Type B pancreatic cell (in vitro differentiated cells): ENCODE results near the gene EPAS1. TPM values are rescaled to one million over a fixed set of nuclear protein-coding genes. Genes with fewer than 3 reads are reported as not detected.

ENCODE experiments used
- DNase-seq: peaks from one replicate; pipeline ENCODE4 v3.0.0; 2021; ENCODE audit warnings: mixed read lengths; ENCODE audit not compliant: unreplicated experiment; ENCODE audit errors: extremely low spot score
- H3K27ac Mint-ChIP-seq: 2 replicates; pipeline ENCODE4 v1.8.0; 2021; ENCODE audit warnings: mild to moderate bottlenecking, mixed read lengths
- H3K27me3 Mint-ChIP-seq: 2 replicates; pipeline ENCODE4 v1.8.0; 2021; ENCODE audit warnings: mixed read lengths
- H3K36me3 Mint-ChIP-seq: 2 replicates; pipeline ENCODE4 v1.8.0; 2021; ENCODE audit warnings: mixed read lengths
- H3K4me1 Mint-ChIP-seq: one replicate; pipeline ENCODE4 v1.8.0; 2021; ENCODE audit warnings: mixed read lengths; ENCODE audit not compliant: unreplicated experiment
- H3K4me3 Mint-ChIP-seq: 2 replicates; pipeline ENCODE4 v1.8.0; 2021; ENCODE audit warnings: mild to moderate bottlenecking, mixed read lengths
- H3K9me3 Mint-ChIP-seq: 2 replicates; pipeline ENCODE4 v1.8.0; 2021; ENCODE audit warnings: mixed read lengths
- CTCF ChIP-seq: fragments of 200-600 bp; sonication (generic); conservative IDR thresholded peaks from 2 replicates; pipeline ENCODE4 v1.5.0; 2021; ENCODE audit warnings: antibody characterized with exemption, mild to moderate bottlenecking
- total RNA-seq: library from RNA; stranded (reverse); gene quantifications from 2 replicates; pipeline ENCODE4 v1.2.1, GENCODE V29; 2021; ENCODE audit warnings: low replicate concordance

EPAS1 gene
- total RNA-seq, 1 donor from 2014 or later: 59.8 TPM

DNA sequence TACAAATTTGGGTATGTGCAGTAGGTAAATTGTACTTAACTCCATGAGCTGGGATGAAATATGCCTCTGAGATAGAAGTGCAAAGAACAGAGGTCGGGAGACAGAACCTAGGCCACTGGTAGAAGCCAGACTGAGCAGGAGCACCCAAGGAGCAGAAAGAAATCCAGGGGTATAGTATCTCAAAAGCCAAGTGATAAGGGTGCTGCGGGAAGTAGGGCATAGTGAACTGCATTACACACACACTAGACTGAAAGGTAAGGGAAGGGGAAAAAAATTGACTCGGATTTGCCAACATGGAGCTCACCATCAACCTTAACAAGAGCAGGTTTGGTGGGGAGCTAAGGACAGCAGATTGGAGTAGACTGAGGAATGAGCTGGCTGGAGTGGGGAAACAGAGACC lies 92.8 kb downstream of the EPAS1 start:
- H3K36me3 Mint-ChIP-seq: peaks cover 7% of the 10 kb centered on the region
- peaks cover 5% of the 10 kb centered on the region for H3K4me1 Mint-ChIP-seq
- peak overlapping the region; percentile 4 for H3K27ac Mint-ChIP-seq
- H3K27me3 Mint-ChIP-seq: no peaks in the 10 kb centered on the region
- no peak for TF ChIP-seq CTCF
- H3K4me3 Mint-ChIP-seq: no peak overlapping the region
- H3K9me3 Mint-ChIP-seq: peaks cover 4% of the 10 kb centered on the region
- DNase-seq: no peak

GRCh38 chr2:46390901-46391395 lies 93.7 kb downstream of the EPAS1 start:
- H3K4me3 Mint-ChIP-seq: no peak overlapping the region
- peak; percentile 20 for DNase-seq

DNA sequence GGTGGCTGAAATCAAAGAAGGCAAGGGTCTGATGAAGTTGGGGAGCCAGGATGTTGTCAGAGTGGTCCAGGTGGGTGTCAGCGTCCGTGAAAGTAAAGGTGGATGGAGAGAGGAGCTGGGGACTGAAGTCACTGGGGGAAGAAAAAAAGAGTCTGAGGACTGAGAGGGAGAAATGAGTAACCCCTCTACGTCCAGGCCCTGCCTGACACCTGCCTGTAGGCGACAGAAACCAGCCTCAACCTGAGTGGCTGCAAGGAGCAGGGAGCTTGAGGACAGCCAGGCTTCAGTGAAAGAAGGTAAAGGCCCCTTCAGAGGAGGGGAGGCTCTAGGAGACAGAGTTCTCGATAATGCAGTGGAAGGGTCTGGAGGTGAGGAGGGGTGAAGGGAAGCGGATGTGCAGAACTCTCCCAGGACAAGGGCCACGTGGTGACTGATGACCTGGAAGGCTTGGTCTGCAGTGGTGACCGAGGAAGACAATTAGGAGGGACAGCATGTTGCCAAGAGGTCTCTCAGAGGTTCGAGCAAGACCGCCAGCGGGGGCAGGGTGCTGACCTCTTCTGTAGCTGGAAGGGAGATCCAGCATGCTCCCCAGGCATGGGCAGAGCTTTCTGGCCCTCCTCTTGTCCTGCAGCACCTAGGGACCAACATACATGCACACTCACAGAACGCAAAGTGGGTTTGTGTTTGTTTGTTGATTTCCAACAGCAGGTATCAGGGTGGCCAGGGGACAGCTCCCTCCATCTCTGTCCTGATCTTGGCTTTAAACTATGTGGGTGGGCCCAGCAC lies 95.5 kb downstream of the EPAS1 start:
- Mint-ChIP-seq H3K9me3 (peaks cover 4% of the 10 kb centered on the region), H3K36me3 (peaks cover 7% of the 10 kb centered on the region), H3K4me1 (peaks cover 9% of the 10 kb centered on the region), H3K27ac (peak overlapping the region; percentile 27), H3K27me3 (no peaks in the 10 kb centered on the region), H3K4me3 (no peak overlapping the region)
- DNase-seq: peak; percentile 64
- no peak for TF ChIP-seq CTCF

More at GRCh38 chr2:46390901-46391395, 93.7 kb downstream of the EPAS1 start:
- Mint-ChIP-seq H3K27me3 (no peaks in the 10 kb centered on the region), H3K27ac (no peak overlapping the region), H3K36me3 (peaks cover 7% of the 10 kb centered on the region), H3K9me3 (peaks cover 4% of the 10 kb centered on the region), H3K4me1 (peaks cover 9% of the 10 kb centered on the region)
- no peak for TF ChIP-seq CTCF

DNA sequence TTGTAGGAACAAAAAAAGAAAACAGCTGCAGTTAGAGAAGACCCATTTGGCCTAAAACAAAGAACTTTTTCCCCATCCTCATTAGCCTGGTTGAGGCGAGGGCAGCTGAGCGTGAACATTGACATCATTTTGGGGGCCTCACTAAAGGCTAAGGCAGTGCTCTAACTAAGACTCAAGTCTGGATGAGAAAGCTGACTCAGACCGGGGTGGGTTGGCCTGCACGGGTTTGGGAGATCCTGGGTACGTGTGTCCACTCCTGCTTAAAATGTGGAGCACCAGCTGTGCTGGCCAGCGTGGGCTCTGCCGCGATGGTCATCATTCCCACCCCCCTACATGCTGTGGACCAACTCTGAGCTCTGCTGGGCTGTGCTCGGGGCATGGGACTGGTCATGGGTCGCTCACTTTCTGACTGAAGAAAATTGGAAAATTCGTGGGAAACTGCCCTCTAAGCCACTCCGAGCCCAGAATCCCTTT lies 96.2 kb downstream of the EPAS1 start:
- peaks cover 4% of the 10 kb centered on the region for H3K9me3 Mint-ChIP-seq
- peak; percentile 49 for DNase-seq
- peaks cover 9% of the 10 kb centered on the region for H3K4me1 Mint-ChIP-seq
- peaks cover 7% of the 10 kb centered on the region for H3K36me3 Mint-ChIP-seq
- TF ChIP-seq CTCF: no peak
- H3K27me3 Mint-ChIP-seq: no peaks in the 10 kb centered on the region
- no peak overlapping the region for H3K27ac Mint-ChIP-seq
- H3K4me3 Mint-ChIP-seq: no peak overlapping the region

DNA sequence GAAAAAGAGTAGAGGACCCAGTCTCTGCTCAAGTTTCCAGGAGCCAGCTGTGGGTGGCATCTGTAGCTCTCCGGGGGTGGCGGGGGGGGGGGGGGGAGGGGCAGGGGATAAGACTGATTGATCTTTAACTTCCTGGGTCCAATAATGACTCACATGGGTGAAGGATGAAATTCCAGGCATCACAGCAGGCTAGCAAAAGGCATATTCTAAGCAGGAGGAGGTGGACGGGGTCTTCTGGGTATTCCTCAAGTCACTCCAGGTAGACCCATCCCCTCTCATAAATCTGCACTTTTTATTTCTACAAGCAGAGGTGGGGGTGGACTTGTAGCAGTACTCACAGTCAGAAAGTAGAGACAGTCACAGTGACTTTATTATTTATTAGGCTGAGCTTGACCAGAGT lies 96.7 kb downstream of the EPAS1 start:
- no peak for DNase-seq
- Mint-ChIP-seq H3K36me3 (peaks cover 6% of the 10 kb centered on the region), H3K27ac (no peak overlapping the region), H3K9me3 (peaks cover 4% of the 10 kb centered on the region), H3K4me1 (peaks cover 9% of the 10 kb centered on the region), H3K4me3 (no peak overlapping the region), H3K27me3 (no peaks in the 10 kb centered on the region)
- TF ChIP-seq CTCF: no peak
